Non-pigmented ciliary epithelial cell (primary cell): ENCODE results near the gene ZNF223.

Source experiments
- DNase-seq: peaks from one replicate; pipeline ENCODE4 v3.0.0-alpha.2; 2010; ENCODE audit warnings: low read depth

ZNF223 gene

GRCh38 chr19:44071824-44072542 lies 20.1 kb downstream of the ZNF223 start, which contains the start of gene ZNF284:
ZNF284 (plus strand) TSS chr19:44072159; CDS start chr19:44076390, 4,231 bp downstream.
- DNase-seq = peak; percentile 57

- no peak for DNase-seq
Observed at GRCh38 chr19:44072543-44073401, 20.9 kb downstream of the ZNF223 start.

DNA sequence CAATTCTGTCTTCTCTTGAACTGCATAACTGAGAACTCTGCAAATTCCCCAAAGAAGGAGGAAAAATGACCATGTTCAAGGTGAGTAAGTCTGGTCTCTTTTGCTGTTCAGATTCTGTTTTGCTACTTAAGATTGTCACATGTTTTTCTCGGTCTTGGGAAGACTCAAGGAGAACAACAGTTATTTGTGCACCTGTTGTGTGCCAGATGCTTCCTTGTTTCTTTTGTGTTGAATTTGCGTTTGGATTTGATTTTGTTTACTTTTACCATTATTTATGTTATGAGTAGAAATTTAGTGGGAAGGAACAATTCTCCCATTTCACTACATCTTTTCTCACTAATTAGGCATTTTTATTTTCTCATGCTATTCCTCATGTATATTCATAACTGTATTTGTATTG lies 24.5 kb downstream of the ZNF223 start:
- DNase-seq = no peak

GRCh38 chr19:44092108-44092507 lies 40.3 kb downstream of the ZNF223 start:
- no peak for DNase-seq

GRCh38 chr19:44093931-44094765 lies 42.3 kb downstream of the ZNF223 start, which contains the start of gene ZNF224:
ZNF224 (plus strand) TSS chr19:44094361; CDS start chr19:44097874, 3,513 bp downstream.
- peak; percentile 57 for DNase-seq

- no peak for DNase-seq
Observed at GRCh38 chr19:44107751-44108150, 55.9 kb downstream of the ZNF223 start.

- no peak for DNase-seq
Observed at GRCh38 chr19:44109458-44109857, 57.6 kb downstream of the ZNF223 start.

- DNase-seq = peak; percentile 76
Observed at GRCh38 chr19:44111910-44112463, 60.2 kb downstream of the ZNF223 start.

- DNase-seq = no peak
Observed at GRCh38 chr19:44112802-44113137, 60.9 kb downstream of the ZNF223 start.

DNA sequence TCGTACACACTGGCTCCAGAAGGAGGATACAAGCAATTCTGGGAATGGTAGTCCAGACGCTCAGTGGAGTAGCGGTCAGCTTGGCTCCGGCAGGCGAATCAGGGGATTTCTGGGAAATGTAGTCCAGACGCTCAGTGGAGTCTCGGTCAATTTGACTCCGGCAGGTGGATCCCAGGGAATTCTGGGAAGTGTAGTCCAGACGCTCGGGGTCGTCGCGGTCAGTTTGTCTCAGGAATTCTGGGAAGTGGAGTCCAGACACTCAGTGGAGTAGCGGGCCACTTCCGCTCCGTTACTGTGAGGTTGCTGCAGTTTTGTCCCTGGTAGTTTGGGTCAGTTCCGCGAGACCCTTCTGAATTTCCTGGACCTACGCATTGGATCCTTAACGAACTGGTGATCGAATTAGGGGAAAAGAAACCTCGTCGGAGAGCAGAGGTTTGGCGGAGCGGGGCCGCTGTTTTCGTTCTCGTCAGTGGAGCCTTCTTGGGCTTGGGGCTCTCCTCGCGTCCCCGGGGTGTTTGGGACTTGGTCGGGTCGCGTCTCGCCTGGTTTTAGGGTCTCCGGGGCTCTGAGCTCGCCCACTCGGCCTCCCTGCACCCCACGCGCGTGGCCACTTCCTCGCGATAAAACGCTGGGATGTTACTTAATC lies 61.4 kb downstream of the ZNF223 start, which contains the start of gene ZNF225:
TSS of gene ZNF225 (plus strand) at position 262 of the 646 bp plus-strand sequence. CDS start 2,429 bp downstream, outside the sequence.
- peak; percentile 97 for DNase-seq

- no peak for DNase-seq
Observed at GRCh38 chr19:44113784-44114390, 62.1 kb downstream of the ZNF223 start.
